Nucleus accumbens (tissue), 56 donors: ENCODE data around the gene SIGLEC11.
"Not testable (repeated sequence)": the region's sequence is repeated elsewhere in the genome, so short reads cannot be mapped to it uniquely, and the experiment has no call there.

ENCODE experiments used
- DNase-seq, 56 donors: peaks; one replicate each; lab custom pipeline; 2025; lab: John Stamatoyannopoulos, UW

The SIGLEC11 gene

DNA sequence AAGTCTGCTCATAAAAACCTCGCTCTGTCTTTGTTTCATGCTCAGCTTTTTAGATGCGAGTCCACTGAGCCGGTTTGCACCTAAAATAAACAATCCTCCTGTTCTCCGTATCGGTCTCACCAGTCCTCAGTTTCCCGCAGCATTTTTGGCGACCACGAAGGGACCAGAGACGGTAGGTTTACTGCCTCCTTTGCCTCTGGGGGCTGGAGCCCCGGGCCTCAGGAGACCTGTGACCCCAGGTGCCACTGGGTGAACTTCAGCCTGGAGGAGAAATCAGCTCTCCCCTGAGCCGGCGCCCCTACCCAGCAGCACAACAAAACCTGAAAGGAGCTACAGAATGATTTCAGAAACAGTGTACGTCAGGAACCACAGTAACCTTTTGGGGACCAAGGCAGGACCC lies 8.1 kb downstream of the SIGLEC11 start:
- no peak for DNase-seq

DNA sequence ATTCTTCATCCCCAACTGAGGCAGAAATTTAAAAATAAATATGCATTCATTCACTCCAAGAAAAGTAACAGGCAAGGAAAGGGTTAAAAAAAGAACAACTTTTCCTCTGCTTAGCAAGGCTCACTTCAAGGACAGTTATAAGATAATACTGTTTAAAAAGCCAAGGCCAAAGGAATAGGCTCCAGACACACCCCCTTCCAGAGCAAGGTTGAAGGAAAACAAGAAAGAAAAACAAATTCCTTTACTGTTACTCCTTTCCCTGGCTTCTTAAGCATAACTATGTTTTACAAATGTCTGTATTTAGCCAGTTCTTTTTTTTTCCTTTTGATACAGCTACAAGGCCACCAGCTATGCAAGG lies 8.5 kb downstream of the SIGLEC11 start:
- DNase-seq, result no peak

DNA sequence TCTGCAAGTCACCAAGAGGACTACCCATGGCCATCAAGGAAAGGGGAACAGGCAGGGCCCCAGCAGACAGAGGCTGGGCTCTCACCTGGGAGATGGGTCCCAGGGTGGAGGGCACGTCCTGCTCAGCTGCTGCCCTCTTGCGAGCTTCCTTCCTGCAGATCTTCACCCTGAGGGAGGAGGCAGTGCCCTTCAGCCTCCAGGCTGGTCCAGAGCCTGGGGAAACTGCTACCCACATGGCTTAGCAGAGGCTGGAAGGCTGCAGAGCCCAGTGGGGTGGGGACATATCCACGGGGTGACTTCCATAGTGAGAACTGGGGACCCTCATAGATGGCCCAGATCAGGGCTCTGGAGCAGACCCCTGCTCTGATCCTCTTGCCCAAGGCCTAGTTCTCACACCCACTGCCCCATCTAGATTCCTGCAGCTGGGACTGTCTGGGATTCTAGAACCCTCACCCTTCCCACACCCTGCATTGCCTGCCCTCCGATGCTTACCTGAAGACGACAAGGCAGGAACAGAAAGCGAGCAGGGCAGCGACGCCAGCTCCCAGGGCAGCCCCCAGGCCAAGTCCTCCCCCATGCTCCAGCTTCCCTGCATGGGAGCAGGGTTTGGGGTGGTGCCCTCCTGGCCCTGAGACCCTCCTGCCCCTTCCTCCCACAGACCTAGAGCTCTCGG lies 9.0 kb downstream of the SIGLEC11 start:
- DNase-seq, result no peak

DNA sequence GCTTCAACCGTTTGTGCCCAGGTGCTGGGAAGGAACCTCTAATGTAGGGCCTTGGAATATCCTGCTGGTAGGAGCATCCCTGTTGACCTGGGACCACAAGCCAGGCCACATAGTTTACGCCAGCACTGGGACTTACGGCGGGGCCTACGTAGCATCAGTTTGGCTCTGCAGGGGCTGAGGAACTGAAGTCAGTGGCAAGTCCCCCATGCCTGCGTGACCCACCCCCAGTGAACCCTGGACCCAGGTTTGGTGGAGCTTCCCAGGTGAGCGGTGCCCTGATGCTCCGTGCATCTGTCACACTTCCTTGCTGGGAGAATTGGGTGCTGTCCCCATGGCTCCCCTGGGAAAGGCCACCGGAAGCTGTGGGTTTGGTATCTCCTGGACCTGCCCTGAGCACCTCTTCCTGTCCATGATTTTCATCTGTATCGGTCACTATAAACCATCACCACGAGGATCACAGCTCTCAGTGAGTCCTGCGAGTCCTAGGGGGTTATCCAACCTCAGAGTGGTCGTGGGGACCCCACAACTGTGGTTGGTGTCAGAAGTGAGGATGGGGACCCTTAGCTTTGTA lies 9.9 kb downstream of the SIGLEC11 start:
- DNase-seq, result no peak

DNA sequence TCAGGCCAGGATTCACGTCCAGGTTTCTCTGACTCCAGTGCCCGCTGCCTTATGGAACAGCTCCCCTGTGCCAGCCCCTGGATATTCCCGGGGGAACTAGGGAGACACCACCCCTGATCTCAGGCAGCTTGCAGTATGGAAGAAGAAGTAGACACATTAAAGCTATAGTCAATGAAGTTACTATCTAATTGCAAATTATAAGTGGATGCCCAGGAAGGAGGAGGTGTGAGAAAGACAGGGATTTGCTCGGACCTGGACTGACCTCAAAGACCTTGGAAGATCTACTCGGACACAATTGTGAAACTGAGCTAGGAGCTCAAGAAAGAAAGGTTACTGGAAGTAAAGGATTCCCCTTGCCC lies 10.4 kb downstream of the SIGLEC11 start:
- no peak for DNase-seq

DNA sequence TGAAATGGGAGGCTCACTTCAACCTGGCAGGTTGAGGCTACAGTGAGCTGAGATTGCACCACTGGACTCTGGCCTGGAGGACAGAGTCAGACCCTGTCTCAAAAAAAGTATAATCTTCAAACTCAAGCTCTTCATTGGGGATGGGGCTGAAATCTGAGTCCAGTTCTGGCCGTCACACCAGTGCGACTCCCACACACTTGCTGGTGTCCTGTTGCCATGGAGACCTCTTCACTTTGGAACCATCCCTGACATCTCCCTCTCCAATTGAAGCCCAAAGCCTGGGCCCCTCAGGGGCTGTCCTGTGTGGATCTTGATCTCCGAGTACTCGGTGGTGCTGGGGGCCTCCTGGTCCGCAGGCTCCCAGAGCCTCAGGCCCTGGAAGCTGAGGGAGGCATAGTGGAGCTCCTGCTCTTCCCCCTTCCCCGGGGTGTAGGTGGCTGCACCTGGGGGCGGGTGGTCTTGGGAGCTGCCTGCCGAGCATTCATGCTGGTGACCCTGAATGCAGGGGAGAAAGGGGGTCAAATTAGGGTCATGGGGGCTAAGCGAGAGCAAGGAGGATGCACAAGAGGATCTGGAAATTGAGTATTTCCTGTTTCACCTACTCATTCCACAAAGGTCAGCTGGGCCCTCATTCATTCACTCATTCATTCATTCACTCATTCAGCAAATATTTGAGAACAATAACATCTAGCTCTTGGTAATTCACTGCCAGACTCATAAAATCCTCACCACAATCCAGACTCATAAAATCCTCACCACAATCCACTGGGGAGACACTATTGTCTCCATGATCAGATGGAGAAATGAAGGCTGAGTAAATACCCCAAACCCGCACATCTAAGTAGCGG lies 11.0 kb downstream of the SIGLEC11 start:
- DNase-seq, result no peak

DNA sequence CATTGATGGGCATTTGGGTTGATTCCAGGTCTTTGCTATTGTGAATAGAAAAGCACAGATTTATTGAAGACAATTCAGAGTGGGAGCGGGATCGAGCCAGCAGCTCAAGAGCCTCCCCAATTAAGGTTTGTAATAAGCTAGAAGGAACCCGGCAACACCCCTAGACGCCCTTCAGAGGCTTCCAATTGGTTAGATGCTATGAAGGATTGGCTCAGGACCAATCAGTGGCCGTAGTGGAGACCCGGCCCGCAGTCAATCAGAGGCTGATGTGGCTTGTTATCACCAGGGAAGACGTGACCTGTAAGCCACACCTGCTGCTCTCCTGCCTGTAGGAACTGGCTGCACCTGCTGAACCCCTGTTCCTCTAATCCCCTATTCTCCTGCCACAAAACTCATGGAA lies 14.6 kb downstream of the SIGLEC11 start:
- DNase-seq, result no peak

DNA sequence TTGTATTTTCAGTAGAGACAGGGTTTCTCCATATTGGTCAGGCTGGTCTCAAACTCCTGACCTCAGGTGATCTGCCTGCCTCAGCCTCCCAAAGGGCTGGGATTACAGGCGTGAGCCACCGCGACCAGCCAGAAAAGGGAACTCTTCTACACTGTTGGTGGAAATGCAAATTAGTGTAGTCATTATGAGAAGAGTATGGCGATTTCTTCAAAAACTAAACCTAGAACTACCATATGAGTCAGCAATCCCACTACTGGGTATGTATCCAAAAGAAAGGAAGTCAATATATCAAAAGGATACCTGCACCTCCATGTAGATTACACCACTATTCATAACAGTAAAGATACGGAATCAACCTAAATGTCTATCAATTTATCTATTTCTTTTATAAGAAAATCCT lies 16.4 kb downstream of the SIGLEC11 start:
- not testable (repeated sequence) for DNase-seq

DNA sequence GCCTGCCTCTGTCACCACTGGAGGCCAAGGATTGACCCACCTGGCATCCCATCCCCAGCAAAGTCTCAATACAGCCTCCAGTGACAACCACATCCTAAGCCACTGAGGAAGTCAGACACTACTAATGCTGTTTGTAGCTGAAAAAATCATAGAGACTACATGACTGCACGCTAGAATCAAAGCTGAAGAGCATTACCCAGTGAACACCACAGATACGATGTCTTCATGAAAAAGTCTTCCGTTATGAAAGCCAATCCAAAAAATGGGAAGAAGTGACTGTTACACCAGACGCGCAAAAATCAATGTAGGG lies 20.5 kb downstream of the SIGLEC11 start:
- no peak for DNase-seq

DNA sequence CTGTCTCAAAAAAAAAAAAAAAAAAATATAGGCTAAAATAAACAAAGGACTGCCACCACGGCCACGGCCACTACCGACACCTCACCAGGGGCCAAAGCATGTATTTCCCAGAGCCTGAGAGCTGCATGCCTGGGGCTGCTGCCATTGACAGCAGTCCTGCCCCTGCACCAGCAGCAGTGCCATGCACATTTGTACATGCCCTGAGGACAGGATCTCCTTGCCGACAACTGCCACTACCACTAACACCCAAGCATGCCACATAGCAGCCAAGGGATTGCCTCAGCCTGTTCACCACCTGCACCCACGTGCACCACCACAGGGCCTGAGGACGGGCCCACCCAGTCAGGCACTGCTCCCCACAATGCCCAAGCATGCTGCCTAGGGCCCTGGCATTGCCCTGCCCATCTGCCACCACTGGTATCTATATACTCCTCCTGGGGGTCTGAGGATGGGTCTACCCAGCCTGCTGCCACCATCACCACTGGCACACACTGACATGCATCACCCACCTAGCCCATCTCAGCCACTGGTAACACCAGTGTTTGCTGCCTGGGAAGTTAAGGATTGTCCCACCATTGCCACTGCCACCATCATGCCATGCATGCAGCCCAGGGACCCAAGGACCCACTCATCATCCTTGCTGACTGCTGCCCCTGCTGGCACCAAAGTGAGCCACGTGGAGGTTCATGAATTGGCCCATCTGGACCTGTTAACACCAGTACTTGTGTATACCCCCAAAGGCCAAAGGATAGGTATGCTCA lies 21.1 kb downstream of the SIGLEC11 start:
- no peak for DNase-seq

DNA sequence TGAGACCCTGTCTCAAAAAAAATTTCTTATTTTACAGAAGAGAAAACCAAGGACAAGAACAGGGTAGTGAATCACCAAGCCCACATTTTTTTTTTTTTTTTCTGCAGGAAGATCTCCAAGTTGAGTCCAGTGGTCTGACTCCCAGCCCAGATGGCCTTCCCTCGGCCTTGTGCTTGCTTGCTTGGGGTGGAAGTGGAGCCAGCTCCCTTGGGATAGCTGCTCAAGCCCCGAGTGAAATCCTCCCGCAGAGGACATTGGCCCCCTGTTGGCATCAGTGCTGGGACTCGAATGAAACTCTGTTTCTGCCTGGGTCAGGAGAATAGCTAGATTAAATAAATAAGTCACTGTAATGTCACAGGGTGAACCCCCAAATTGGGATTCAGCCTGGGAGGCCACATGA lies 22.3 kb downstream of the SIGLEC11 start:
- DNase-seq, result no peak

DNA sequence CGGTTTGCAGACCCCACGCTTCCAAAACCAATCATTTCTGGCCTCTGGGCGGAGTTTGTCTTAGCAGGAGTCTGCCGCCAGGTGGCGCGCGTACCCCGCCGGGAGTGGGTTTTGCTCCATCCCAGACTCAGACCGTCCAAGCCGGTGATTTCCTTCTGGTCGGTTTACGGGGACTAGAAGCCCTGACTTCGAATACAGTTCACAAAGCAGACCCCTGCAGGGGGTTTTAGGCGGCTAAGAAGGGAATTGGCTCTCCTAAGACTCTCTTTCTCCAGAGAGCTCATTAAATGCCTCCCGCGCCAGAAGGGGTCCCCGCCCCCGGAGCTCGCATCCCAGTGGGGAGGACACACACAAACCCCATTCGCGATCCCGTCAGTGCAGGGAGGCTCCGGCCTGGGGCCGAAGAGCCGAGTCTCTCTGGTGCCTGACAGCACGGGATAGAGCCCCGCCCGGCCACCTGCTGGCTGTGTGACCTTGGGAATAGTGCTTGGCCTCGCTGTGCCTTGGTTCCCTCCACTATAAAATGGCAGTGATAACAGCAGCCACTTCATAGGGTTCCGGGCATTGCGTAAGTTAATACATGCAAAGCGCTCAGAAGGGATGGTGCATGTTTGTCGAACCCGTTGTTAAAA lies 23.1 kb downstream of the SIGLEC11 start:
- DNase-seq, result peak in 47 of 56 donors; percentile 16 to 83 (median 47)

DNA sequence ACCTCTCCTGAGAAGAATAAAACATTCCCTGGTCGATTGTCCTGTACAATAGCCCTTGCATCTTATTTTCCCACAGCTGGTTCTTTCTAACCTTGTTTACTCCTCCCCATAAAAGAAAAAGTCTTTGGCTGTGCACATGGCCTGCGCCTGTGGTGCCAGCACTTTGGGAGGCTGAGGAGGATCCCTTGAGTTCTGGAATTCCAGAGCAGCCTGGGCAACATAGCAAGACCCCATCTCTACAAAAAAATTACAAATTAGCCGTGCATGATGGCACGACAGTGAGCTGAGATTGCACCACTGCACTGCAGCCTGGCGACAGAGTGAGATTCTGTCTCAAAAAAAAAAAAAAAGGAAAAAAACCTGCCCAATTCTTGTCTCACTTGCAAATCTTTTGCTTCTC lies 24.4 kb downstream of the SIGLEC11 start:
- DNase-seq, result no peak

DNA sequence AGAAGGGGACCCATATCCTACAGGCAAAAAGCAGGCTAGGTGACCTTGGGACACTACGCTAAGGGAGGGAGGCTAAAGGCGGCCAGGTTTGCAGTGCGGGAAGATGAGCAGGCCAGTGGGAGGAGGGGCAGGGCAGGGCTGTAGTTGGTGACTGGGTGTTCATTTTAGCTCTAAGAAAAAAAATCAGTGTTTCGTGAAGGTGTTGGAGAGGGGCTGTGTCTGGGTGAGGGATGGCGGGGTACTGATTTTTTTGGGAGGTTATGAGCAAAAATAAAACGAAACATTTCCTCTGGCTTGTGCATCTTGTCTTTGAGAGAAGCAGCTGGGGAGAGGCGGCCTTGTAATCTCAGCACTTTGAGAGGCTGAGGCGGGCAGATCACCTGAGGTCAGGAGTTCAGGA lies 27.3 kb downstream of the SIGLEC11 start:
- DNase-seq, result no peak

DNA sequence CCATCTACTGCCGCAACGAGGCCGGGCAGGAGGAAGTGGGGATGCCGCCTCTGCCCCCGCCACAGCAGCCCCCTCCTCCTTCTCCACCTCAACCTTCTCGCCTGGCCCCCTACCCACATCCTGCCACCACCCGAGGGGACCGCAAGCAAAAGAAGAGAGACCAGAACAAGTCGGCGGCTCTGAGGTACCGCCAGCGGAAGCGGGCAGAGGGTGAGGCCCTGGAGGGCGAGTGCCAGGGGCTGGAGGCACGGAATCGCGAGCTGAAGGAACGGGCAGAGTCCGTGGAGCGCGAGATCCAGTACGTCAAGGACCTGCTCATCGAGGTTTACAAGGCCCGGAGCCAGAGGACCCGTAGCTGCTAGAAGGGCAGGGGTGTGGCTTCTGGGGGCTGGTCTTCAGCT lies 28.2 kb downstream of the SIGLEC11 start:
- DNase-seq, result no peak

DNA sequence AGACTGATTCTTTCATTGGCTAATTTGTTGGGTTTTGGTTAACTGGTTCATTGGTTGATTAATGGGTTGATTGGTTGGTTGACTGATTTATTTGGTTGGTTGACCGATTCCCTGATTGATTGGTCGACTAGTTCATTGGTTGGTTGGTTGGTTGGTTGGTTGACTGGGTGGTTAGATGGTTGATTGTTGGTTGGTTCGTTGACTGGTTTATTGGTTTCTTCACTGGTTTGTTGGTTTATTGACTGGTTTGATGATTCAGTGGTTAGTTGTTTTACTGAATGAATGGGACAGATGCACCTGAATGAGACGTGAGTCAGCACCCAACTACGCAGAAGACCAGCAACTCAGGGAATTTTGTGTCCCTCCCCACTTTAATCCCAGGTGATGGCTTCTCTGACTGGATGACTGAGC lies 28.9 kb downstream of the SIGLEC11 start:
- DNase-seq, result no peak

DNA sequence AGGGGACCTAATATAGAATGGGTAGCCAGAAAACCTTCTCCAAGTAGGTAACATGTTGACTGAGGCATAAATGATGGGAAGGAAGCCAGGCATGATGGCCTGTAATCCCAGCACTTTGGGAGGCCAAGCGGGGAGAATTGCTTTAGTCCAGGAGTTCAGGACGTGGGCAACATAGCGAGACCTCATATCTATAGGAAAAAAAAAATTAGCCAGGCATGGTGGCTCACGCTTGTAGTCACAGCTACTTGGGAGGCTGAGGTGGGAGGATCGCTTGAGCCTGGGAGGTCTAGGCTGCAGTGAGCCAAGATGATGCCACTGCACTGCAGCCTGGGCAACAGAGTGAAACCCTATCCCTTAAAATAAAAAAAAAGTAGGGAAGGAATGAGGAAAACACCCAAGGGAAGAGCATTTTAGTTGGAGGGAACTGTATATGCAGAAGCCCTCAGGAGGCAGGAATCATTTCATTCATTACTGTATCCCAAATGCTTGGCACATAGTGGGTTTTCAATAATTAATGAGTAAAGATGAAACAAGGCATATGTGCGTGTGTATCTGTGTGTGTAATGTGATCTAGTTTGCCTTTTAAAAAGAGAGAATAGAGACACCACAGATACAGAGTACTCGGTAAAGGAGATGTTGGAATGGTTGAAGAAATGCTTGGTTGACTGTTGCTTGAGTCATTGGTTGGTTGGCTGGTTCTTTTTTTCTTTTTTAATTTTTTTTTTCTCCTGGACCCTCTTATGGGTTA lies 29.5 kb downstream of the SIGLEC11 start:
- DNase-seq, result no peak

DNA sequence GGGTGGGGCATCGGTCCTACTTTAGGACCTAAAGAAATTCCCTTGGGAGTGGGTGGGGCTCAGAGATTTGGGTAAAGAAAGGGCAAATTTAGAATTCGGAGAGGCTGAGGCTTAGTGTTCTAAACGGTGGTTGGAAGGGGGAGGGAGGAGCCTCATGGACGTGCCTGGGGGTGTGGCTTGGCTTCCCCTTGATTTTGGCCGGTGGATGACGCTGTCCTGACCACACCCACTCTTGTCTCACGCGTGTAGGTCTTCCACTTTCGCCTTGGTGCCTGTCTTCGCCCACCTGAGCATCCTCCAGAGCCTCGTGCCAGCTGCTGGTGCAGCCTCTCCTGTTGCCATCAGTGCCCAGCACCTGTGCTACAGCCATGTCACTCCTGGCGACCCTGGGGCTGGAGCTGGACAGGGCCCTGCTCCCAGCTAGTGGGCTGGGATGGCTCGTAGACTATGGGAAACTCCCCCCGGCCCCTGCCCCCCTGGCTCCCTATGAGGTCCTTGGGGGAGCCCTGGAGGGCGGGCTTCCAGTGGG lies 30.4 kb downstream of the SIGLEC11 start:
- peak in 1 of 56 donors; percentile 9 for DNase-seq

DNA sequence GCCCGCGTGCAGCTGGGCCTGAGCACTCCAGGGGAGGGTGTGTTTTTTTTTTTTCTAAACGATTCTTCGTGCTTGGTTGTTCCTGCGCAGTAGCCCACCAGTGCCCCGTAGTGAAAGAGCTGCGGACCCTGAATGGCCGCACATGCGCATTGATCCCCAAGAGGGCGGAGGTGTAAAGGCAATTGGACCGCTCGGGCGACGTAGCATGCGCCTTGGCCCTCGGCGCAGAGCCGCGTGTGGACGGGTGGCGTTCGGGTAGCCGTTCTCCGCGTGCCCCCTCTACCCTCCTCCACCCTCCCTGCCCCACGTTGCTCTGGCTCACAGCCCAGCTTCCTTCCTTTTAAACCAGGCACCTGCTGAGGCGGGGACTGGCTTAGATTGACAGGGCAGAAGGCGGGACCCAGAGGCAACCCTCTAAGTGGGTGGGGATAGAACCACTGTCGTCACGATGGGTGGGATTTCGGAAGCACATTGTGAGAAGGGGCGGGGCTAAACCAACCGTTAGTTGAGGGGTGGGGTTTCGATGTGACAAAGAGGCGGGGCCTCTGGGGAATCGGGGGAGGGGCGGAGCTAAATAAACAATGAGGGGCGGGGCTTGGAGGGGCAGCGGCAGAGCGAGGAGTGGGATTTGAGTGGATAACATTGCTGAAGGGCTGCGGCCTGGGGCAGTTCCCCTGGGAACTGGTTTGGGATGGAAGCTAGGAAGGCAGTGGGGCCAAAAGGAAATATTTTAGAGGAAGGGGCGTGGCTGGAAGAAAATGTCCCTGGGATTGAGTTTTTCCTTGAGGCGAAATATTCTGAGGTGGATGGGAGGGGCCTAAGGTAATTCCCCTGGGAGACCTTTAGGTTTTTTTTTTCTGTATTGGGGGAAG lies 31.1 kb downstream of the SIGLEC11 start:
- peak; percentile 72 to 98 (median 92) for DNase-seq
